Stomach smooth muscle (tissue), 2 donors: Measurements from ENCODE around the gene ARL15.

Source experiments
- H3K27ac ChIP-seq: one replicate; pipeline ENCODE4 v1.7.0; 2013; ENCODE audit warnings: mild to moderate bottlenecking, low read length, inconsistent platforms
- H3K27me3 ChIP-seq, 2 donors: one replicate each; pipeline ENCODE4 v1.7.0; 2013; ENCODE audit warnings: low read length in 2 of 2; ENCODE audit not compliant: insufficient read depth in 2 of 2, control insufficient read depth in 1 of 2
- H3K36me3 ChIP-seq, 2 donors: one replicate each; pipeline ENCODE4 v1.7.0; 2013; ENCODE audit warnings: low read length in 2 of 2; ENCODE audit not compliant: control insufficient read depth in 2 of 2, insufficient read depth in 2 of 2
- H3K4me1 ChIP-seq: one replicate; pipeline ENCODE4 v1.7.0; 2013; ENCODE audit warnings: low read length; ENCODE audit not compliant: control insufficient read depth, insufficient read depth
- H3K4me3 ChIP-seq, 2 donors: one replicate each; pipeline ENCODE4 v1.7.0; 2013; ENCODE audit warnings: low read length in 2 of 2
- H3K9ac ChIP-seq, 2 donors: one replicate each; pipeline ENCODE4 v1.7.0; 2013; ENCODE audit warnings: low read length in 2 of 2, mild to moderate bottlenecking in 1 of 2
- H3K9me3 ChIP-seq, 2 donors: one replicate each; pipeline ENCODE4 v1.7.0; 2013; ENCODE audit warnings: low read length in 2 of 2; ENCODE audit not compliant: control insufficient read depth in 2 of 2
- donor health status: healthy.
- donor health status: Pancreatic carcinoma.

The ARL15 gene

GRCh38 chr5:54178991-54179390 is 131.4 kb downstream of the ARL15 start:
- no peaks in the 10 kb centered on the region for H3K9me3 ChIP-seq
- H3K27me3 ChIP-seq = no peaks in the 10 kb centered on the region
- peaks cover 3% of the 10 kb centered on the region for H3K4me1 ChIP-seq
- H3K4me3 ChIP-seq = no peak overlapping the region
- H3K36me3 ChIP-seq = no peaks in the 10 kb centered on the region
- H3K9ac ChIP-seq = no peak overlapping the region
- no peak overlapping the region for H3K27ac ChIP-seq

GRCh38 chr5:54178207-54178606 is 132.2 kb downstream of the ARL15 start:
- no peaks in the 10 kb centered on the region for H3K36me3 ChIP-seq
- H3K27ac ChIP-seq = no peak overlapping the region
- H3K4me3 ChIP-seq = no peak overlapping the region
- H3K9ac ChIP-seq = no peak overlapping the region
- no peaks in the 10 kb centered on the region for H3K9me3 ChIP-seq
- H3K4me1 ChIP-seq = peaks cover 3% of the 10 kb centered on the region
- H3K27me3 ChIP-seq = no peaks in the 10 kb centered on the region

- H3K36me3 ChIP-seq = no peaks in the 10 kb centered on the region
- H3K9ac ChIP-seq = no peak overlapping the region
- no peaks in the 10 kb centered on the region for H3K9me3 ChIP-seq
- H3K4me3 ChIP-seq = no peak overlapping the region
- no peaks in the 10 kb centered on the region for H3K27me3 ChIP-seq
- no peak overlapping the region for H3K27ac ChIP-seq
- H3K4me1 ChIP-seq = peaks cover 3% of the 10 kb centered on the region
Measured at GRCh38 chr5:54177058-54177457, 133.3 kb downstream of the ARL15 start.

- Histone ChIP-seq H3K27ac (no peak overlapping the region), H3K9ac (no peak overlapping the region), H3K4me1 (peaks cover 3% of the 10 kb centered on the region), H3K27me3 (no peaks in the 10 kb centered on the region), H3K4me3 (no peak overlapping the region), H3K9me3 (no peaks in the 10 kb centered on the region), H3K36me3 (no peaks in the 10 kb centered on the region)
Measured at GRCh38 chr5:54176066-54176830, 134.1 kb downstream of the ARL15 start.

GRCh38 chr5:54173251-54173650 is 137.1 kb downstream of the ARL15 start:
- no peaks in the 10 kb centered on the region for H3K27me3 ChIP-seq
- no peak overlapping the region for H3K9ac ChIP-seq
- H3K9me3 ChIP-seq = no peaks in the 10 kb centered on the region
- H3K4me1 ChIP-seq = no peaks in the 10 kb centered on the region
- H3K36me3 ChIP-seq = no peaks in the 10 kb centered on the region
- no peak overlapping the region for H3K4me3 ChIP-seq
- no peak overlapping the region for H3K27ac ChIP-seq

- Histone ChIP-seq H3K9me3 (no peaks in the 10 kb centered on the region), H3K4me3 (no peak overlapping the region), H3K9ac (no peak overlapping the region), H3K27ac (no peak overlapping the region), H3K4me1 (no peaks in the 10 kb centered on the region), H3K36me3 (no peaks in the 10 kb centered on the region), H3K27me3 (no peaks in the 10 kb centered on the region)
Measured at GRCh38 chr5:54171645-54172384, 138.6 kb downstream of the ARL15 start.

- Histone ChIP-seq H3K4me3 (no peak overlapping the region), H3K4me1 (no peaks in the 10 kb centered on the region), H3K9ac (no peak overlapping the region), H3K27me3 (no peaks in the 10 kb centered on the region), H3K27ac (no peak overlapping the region), H3K9me3 (no peaks in the 10 kb centered on the region), H3K36me3 (no peaks in the 10 kb centered on the region)
Measured at GRCh38 chr5:54165687-54166086, 144.7 kb downstream of the ARL15 start.

- Histone ChIP-seq H3K27ac (no peak overlapping the region), H3K9ac (no peak overlapping the region), H3K36me3 (no peaks in the 10 kb centered on the region), H3K27me3 (no peaks in the 10 kb centered on the region), H3K4me1 (no peaks in the 10 kb centered on the region), H3K9me3 (no peaks in the 10 kb centered on the region), H3K4me3 (no peak overlapping the region)
Measured at GRCh38 chr5:54162184-54162583, 148.2 kb downstream of the ARL15 start.

- Histone ChIP-seq H3K9me3 (no peaks in the 10 kb centered on the region), H3K4me1 (no peaks in the 10 kb centered on the region), H3K27me3 (no peaks in the 10 kb centered on the region), H3K4me3 (no peak overlapping the region), H3K27ac (no peak overlapping the region), H3K9ac (no peak overlapping the region), H3K36me3 (no peaks in the 10 kb centered on the region)
Measured at GRCh38 chr5:54160329-54160728, 150.0 kb downstream of the ARL15 start.

GRCh38 chr5:54159893-54160195 is 150.5 kb downstream of the ARL15 start:
- Histone ChIP-seq H3K4me3 (no peak overlapping the region), H3K9me3 (no peaks in the 10 kb centered on the region), H3K4me1 (no peaks in the 10 kb centered on the region), H3K9ac (no peak overlapping the region), H3K27ac (no peak overlapping the region), H3K36me3 (no peaks in the 10 kb centered on the region), H3K27me3 (no peaks in the 10 kb centered on the region)
